Erythroblast (primary cell): Measurements from ENCODE around the gene ZNF124.

ENCODE experiments used
- GATA1 ChIP-seq: IDR thresholded peaks from 2 replicates; pipeline ENCODE4 v1.6.1; 2011; ENCODE audit warnings: low read depth, mild to moderate bottlenecking, control low read depth, low read length, moderate library complexity
- POLR2A ChIP-seq: IDR thresholded peaks from 2 replicates; pipeline ENCODE4 v1.6.1; 2011; ENCODE audit warnings: mild to moderate bottlenecking, low read length

- TF ChIP-seq POLR2A (no peak), GATA1 (no peak)
Observed at GRCh38 chr1:247212012-247212411, 40.2 kb upstream of the ZNF124 start.
